ENCODE results near the gene ADORA3. TPM values are rescaled to one million over a fixed set of nuclear protein-coding genes. Genes with fewer than 3 reads are reported as not detected.
A peak's percentile ranks its signal among the peaks of the same experiment; 100 is the strongest.

Gene ADORA3
- total RNA-seq, 1 experiment from 2014 or later = 0.15 TPM

DNA sequence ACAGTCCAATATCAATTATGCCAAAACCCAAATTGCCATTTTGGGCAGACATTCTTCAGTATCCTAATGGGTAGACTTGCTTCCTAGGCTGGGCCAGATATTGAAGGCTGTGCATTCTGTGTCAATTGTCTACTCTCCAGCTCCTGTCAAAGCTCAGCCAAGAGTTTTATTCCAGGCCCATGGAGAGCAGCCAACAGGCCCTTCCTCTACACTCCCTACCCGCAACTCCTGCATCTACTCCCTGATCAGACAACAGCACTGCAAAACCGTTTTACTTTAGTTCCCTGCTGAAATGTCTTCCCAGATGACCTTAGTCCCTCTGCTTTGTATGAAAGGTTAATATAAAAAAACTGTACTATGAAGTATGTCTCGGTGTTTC is 6.6 kb upstream of the ADORA3 start:
- no peak for TF ChIP-seq ZNF317 (CRISPR knock-in tag; IDR thresholded peaks at IDR 0.05; ENCODE audit: borderline replicate concordance, low read depth)
- TF ChIP-seq ZBTB21 (CRISPR knock-in tag; IDR thresholded peaks at IDR 0.05; ENCODE audit: borderline replicate concordance) = no peak
- TF ChIP-seq EMX1 (CRISPR knock-in tag; IDR thresholded peaks at IDR 0.05) = no peak
- TF ChIP-seq, protein P1, sequence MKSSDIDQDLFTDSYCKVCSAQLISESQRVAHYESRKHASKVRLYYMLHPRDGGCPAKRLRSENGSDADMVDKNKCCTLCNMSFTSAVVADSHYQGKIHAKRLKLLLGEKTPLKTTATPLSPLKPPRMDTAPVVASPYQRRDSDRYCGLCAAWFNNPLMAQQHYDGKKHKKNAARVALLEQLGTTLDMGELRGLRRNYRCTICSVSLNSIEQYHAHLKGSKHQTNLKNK (CRISPR knock-in tag; IDR thresholded peaks at IDR 0.05) = no peak
- no peak for TF ChIP-seq TP53 (CRISPR knock-in tag; IDR thresholded peaks at IDR 0.05)
- TF ChIP-seq, protein P2, sequence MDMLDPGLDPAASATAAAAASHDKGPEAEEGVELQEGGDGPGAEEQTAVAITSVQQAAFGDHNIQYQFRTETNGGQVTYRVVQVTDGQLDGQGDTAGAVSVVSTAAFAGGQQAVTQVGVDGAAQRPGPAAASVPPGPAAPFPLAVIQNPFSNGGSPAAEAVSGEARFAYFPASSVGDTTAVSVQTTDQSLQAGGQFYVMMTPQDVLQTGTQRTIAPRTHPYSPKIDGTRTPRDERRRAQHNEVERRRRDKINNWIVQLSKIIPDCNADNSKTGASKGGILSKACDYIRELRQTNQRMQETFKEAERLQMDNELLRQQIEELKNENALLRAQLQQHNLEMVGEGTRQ (CRISPR knock-in tag; IDR thresholded peaks at IDR 0.05) = no peak
- TF ChIP-seq ETV6 (CRISPR knock-in tag; IDR thresholded peaks at IDR 0.05) = no peak
- TF ChIP-seq NR3C1 (CRISPR knock-in tag; conservative IDR thresholded peaks at IDR 0.05; ENCODE audit: low read depth) = no peak
- TF ChIP-seq, protein P3, sequence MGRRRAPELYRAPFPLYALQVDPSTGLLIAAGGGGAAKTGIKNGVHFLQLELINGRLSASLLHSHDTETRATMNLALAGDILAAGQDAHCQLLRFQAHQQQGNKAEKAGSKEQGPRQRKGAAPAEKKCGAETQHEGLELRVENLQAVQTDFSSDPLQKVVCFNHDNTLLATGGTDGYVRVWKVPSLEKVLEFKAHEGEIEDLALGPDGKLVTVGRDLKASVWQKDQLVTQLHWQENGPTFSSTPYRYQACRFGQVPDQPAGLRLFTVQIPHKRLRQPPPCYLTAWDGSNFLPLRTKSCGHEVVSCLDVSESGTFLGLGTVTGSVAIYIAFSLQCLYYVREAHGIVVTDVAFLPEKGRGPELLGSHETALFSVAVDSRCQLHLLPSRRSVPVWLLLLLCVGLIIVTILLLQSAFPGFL (CRISPR knock-in tag; IDR thresholded peaks at IDR 0.05; ENCODE audit: borderline replicate concordance) = no peak
- ATAC-seq (no peak), DNase-seq (ENCODE audit: low spot score) (no peak)
- CTCF ChIA-PET = no interaction called here
- Mint-ChIP-seq H3K9me3 (no peaks in the 10 kb centered on the region), H3K27ac (no peak overlapping the region), H3K36me3 (no peaks in the 10 kb centered on the region), H3K27me3 (ENCODE audit: low read depth) (peaks cover 3% of the 10 kb centered on the region), H3K4me3 (no peak overlapping the region), H3K4me1 (peaks cover 9% of the 10 kb centered on the region)
- POLR2A ChIA-PET = no interaction called here

DNA sequence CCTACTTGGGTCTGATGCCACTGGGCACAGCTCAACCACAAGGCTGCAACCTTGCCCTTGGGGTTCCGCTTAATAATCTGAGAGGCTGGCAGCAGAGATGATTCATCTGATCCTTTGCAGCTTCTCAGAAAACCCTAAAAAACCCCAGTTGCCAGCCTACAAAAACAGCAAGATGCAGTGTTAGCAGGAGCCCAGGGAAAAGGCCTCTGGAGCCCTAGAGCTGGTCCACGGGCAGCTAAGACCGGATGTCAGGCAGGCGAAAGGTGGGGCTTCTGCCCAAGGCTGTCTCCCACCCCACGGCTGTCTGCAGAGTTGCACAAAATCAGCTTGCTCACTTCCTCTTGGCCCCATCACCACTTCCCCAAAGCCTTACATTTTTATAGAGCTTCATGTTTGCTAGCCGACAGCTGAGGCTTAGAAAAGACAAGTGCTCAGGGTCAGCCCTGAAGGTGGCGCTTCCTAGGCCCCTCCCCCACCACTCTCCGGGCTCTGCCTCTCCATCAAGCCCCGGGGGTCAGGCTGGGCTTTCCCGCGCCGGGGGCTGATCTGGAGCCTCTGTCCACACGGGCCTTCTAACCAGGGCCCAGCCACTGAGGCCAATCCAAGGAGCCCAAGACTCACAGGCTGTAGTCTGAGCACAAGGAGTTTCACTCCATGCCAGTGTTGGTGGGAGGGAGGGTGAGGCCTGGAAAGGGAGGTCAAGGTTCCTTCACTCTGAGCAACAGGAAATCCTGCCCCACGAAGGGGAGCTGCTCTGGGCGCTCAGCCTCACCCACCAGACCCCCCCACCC is 4.2 kb upstream of the ADORA3 start:
- Mint-ChIP-seq H3K27me3 (ENCODE audit: low read depth) (no peaks in the 10 kb centered on the region), H3K36me3 (no peaks in the 10 kb centered on the region), H3K4me3 (peak overlapping the region; percentile 63), H3K4me1 (peaks cover 7% of the 10 kb centered on the region), H3K9me3 (no peaks in the 10 kb centered on the region), H3K27ac (peak overlapping the region; percentile 50; the same call in 1 of the 2 replicates)
- ChIA-PET POLR2A (interaction anchor here (0.9 to 2.1 kb wide), 6 partner anchors 9 to 247 kb away, joined by 3 to 7 read pairs (median 6); partner anchors contain the start of gene RAP1A), CTCF (interaction anchor here (0.6 to 3.5 kb wide), 64 partner anchors 9 to 543 kb away, joined by 3 to 71 read pairs (median 6); partner anchors contain the start of genes ATP5PB, DDX20, INKA2 and RAP1A)
- DNase-seq (ENCODE audit: low spot score) = peak; percentile 79
- ATAC-seq = peak; percentile 88
- TF ChIP-seq SP1 (CRISPR knock-in tag; conservative IDR thresholded peaks at IDR 0.05) (no peak), ATF1 (CRISPR knock-in tag; IDR thresholded peaks at IDR 0.05) (no peak), TEAD1 (CRISPR knock-in tag; IDR thresholded peaks at IDR 0.05) (peak; percentile 61; the same call in 1 of the 2 replicates)
- TF ChIP-seq, protein P4, sequence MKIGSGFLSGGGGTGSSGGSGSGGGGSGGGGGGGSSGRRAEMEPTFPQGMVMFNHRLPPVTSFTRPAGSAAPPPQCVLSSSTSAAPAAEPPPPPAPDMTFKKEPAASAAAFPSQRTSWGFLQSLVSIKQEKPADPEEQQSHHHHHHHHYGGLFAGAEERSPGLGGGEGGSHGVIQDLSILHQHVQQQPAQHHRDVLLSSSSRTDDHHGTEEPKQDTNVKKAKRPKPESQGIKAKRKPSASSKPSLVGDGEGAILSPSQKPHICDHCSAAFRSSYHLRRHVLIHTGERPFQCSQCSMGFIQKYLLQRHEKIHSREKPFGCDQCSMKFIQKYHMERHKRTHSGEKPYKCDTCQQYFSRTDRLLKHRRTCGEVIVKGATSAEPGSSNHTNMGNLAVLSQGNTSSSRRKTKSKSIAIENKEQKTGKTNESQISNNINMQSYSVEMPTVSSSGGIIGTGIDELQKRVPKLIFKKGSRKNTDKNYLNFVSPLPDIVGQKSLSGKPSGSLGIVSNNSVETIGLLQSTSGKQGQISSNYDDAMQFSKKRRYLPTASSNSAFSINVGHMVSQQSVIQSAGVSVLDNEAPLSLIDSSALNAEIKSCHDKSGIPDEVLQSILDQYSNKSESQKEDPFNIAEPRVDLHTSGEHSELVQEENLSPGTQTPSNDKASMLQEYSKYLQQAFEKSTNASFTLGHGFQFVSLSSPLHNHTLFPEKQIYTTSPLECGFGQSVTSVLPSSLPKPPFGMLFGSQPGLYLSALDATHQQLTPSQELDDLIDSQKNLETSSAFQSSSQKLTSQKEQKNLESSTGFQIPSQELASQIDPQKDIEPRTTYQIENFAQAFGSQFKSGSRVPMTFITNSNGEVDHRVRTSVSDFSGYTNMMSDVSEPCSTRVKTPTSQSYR (CRISPR knock-in tag; IDR thresholded peaks at IDR 0.05) = peak; percentile 91; the same call in 1 of the 2 replicates
- TF ChIP-seq, protein P5, sequence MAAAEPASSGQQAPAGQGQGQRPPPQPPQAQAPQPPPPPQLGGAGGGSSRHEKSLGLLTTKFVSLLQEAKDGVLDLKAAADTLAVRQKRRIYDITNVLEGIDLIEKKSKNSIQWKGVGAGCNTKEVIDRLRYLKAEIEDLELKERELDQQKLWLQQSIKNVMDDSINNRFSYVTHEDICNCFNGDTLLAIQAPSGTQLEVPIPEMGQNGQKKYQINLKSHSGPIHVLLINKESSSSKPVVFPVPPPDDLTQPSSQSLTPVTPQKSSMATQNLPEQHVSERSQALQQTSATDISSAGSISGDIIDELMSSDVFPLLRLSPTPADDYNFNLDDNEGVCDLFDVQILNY (CRISPR knock-in tag; IDR thresholded peaks at IDR 0.05) = peak; percentile 63; the same call in 1 of the 2 replicates
- TF ChIP-seq, protein P6, sequence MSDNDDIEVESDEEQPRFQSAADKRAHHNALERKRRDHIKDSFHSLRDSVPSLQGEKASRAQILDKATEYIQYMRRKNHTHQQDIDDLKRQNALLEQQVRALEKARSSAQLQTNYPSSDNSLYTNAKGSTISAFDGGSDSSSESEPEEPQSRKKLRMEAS (CRISPR knock-in tag; IDR thresholded peaks at IDR 0.05) = peak; percentile 65; the same call in 1 of the 2 replicates
- TF ChIP-seq, protein P7, sequence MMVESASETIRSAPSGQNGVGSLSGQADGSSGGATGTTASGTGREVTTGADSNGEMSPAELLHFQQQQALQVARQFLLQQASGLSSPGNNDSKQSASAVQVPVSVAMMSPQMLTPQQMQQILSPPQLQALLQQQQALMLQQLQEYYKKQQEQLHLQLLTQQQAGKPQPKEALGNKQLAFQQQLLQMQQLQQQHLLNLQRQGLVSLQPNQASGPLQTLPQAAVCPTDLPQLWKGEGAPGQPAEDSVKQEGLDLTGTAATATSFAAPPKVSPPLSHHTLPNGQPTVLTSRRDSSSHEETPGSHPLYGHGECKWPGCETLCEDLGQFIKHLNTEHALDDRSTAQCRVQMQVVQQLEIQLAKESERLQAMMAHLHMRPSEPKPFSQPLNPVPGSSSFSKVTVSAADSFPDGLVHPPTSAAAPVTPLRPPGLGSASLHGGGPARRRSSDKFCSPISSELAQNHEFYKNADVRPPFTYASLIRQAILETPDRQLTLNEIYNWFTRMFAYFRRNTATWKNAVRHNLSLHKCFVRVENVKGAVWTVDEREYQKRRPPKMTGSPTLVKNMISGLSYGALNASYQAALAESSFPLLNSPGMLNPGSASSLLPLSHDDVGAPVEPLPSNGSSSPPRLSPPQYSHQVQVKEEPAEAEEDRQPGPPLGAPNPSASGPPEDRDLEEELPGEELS (CRISPR knock-in tag; IDR thresholded peaks at IDR 0.05) = no peak
- TF ChIP-seq, protein P8, sequence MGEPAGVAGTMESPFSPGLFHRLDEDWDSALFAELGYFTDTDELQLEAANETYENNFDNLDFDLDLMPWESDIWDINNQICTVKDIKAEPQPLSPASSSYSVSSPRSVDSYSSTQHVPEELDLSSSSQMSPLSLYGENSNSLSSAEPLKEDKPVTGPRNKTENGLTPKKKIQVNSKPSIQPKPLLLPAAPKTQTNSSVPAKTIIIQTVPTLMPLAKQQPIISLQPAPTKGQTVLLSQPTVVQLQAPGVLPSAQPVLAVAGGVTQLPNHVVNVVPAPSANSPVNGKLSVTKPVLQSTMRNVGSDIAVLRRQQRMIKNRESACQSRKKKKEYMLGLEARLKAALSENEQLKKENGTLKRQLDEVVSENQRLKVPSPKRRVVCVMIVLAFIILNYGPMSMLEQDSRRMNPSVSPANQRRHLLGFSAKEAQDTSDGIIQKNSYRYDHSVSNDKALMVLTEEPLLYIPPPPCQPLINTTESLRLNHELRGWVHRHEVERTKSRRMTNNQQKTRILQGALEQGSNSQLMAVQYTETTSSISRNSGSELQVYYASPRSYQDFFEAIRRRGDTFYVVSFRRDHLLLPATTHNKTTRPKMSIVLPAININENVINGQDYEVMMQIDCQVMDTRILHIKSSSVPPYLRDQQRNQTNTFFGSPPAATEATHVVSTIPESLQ (CRISPR knock-in tag; IDR thresholded peaks at IDR 0.05) = no peak
- TF ChIP-seq, protein P9, sequence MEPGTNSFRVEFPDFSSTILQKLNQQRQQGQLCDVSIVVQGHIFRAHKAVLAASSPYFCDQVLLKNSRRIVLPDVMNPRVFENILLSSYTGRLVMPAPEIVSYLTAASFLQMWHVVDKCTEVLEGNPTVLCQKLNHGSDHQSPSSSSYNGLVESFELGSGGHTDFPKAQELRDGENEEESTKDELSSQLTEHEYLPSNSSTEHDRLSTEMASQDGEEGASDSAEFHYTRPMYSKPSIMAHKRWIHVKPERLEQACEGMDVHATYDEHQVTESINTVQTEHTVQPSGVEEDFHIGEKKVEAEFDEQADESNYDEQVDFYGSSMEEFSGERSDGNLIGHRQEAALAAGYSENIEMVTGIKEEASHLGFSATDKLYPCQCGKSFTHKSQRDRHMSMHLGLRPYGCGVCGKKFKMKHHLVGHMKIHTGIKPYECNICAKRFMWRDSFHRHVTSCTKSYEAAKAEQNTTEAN (CRISPR knock-in tag; IDR thresholded peaks at IDR 0.05) = 0 out of 2 replicates have a peak, but pooled peaks have one; percentile 39
